22Rv1 (cell line): ENCODE data around the gene MADD.

Source experiments
- H3K27ac ChIP-seq: fragments of 450-650 bp; 2 replicates; pipeline ENCODE4 v1.5.1; 2017
- ZFX ChIP-seq: fragments of 450-650 bp; IDR thresholded peaks from 2 replicates; pipeline ENCODE4 v1.6.1; 2017; ENCODE audit warnings: antibody characterized with exemption, borderline replicate concordance
- TF ChIP-seq, protein P1 (sequence below): fragments of 450-650 bp; IDR thresholded peaks from 2 replicates; pipeline ENCODE4 v1.5.1; 2017; ENCODE audit warnings: mild to moderate bottlenecking

The MADD gene

DNA sequence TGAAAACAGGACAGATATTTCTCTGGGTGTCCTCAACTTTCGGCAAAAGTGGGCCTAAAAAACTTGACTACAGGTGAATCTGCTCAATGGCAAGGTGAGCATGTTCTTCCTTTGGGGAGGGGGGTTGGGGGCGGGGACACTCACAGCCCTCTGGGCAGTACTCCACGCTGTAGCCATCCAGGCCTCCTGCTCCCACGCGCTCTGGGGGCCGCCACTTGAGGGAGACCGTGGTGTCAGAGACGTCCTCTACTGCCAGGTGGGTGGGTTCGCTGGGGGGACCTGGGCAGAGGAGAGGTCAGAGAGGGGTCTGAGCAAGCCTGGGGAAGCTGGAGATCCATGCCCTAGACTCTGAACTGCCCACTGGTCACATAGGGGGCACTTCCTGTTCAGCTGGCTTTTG, 65.8 kb downstream of the MADD start:
- H3K27ac ChIP-seq, result no peak overlapping the region
- TF ChIP-seq, protein P1, sequence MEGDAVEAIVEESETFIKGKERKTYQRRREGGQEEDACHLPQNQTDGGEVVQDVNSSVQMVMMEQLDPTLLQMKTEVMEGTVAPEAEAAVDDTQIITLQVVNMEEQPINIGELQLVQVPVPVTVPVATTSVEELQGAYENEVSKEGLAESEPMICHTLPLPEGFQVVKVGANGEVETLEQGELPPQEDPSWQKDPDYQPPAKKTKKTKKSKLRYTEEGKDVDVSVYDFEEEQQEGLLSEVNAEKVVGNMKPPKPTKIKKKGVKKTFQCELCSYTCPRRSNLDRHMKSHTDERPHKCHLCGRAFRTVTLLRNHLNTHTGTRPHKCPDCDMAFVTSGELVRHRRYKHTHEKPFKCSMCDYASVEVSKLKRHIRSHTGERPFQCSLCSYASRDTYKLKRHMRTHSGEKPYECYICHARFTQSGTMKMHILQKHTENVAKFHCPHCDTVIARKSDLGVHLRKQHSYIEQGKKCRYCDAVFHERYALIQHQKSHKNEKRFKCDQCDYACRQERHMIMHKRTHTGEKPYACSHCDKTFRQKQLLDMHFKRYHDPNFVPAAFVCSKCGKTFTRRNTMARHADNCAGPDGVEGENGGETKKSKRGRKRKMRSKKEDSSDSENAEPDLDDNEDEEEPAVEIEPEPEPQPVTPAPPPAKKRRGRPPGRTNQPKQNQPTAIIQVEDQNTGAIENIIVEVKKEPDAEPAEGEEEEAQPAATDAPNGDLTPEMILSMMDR, result no peak
- no peak for TF ChIP-seq ZFX

DNA sequence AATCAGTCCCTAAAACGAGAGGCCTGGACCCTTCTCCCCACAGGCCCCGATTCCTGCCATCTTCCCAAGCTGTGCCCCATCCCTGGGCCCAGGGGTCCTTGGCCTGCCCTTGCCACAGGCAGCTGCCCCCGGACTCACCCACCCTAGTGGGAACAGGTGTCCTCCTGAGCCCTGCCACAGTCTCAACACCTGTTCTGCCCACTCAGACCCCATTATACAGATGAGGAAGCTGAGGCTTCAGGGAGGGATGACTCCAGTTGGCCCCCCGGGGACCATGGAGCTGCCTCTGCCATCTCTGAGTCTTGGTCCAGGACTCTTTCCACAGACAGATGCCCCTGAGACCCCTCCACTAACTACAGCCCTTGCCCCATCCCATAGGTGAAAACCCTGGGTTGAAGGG, 66.7 kb downstream of the MADD start:
- H3K27ac ChIP-seq, result no peak overlapping the region
- no peak for TF ChIP-seq ZFX
- TF ChIP-seq, protein P1, result no peak

DNA sequence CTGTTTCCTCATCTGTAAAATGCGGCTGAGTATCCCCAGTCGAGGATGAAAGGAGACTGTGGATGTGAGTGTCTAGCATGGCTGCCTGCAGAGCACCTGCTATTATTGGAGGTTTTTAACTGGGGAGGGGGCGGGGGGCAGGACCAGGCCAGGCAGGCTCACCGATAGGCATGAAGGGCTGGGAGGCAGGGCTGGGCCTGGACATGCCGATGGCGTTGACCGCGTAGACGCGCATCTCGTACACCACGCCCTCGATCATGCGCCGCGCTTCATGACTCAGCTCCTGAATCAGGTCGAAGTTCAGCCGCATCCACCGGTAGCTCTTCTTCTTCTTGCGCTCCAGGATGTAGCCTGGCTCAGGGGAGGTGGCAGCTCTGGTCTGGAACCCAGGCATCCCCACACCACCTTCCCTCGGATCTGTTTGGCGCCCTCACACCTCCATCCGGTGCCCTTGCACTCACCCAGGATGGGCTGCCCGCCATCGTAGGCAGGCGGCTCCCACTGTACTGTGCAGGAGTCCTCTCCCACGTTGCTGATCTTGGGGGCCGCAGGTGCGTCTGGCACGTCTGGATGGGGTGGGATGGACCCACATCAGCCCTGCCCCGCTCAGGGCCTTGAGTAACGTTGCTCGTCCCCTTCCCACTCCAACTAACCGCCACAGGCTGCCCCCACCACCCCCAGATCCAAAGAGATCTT, 67.4 kb downstream of the MADD start:
- TF ChIP-seq, protein P1, result no peak
- TF ChIP-seq ZFX, result no peak
- no peak overlapping the region for H3K27ac ChIP-seq

DNA sequence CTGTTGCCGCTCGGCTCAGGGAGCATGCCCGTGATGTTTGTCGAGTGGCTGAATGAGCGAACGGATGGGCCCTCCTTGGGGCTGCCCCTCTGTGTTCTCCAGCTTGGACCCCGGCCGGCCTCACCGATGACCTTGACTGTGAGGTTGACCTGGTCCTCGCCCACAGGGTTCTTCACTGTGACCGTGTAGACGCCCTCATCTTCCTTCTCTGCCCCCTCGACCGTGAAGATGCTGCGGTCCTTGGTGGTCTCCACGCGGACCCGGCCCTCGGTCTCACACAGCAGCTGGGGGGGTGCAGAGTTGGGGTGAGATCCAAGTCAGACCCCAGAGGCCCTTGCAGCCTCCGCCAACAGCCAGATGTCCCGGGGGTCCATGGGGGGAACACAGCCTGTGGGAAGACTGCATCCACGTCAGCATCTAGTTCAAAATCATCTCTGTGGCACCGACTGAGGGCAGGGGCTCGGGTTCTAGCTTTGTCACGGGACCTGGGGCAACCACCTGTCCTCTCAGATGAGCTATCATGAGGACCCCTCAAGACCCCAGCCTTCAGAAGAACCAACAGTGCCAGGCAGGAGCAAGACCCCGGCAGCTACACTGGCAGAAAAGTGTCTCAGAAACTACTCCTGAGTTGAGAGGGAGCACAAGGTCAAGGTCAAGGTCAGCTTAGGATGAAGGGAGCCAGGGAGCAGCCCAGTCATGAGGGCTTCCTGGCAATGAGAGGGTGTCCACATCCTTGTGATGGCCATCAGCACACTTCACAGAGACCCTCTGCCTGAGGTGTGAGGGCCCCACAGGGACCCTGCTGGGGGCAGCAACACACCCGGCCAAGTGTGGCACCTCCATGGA, 68.7 kb downstream of the MADD start:
- TF ChIP-seq, protein P1, result no peak
- no peak overlapping the region for H3K27ac ChIP-seq

DNA sequence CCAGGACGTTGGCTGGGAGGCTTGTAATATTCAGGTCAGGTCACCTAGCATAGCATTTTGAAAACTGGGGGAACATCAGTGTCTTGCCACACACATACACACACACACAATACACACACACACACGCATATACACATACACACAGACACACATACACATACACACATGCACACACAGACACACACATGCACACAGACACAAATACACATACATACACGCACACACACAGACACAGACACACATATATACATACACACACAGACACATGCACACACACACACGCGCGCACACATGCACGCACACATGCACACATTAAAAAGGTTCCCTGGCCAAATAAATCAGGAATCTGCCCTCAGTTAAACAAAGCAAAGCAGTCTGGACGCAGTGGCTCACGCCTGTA, 70.1 kb downstream of the MADD start:
- no peak overlapping the region for H3K27ac ChIP-seq
- TF ChIP-seq, protein P1, result no peak
- no peak for TF ChIP-seq ZFX

DNA sequence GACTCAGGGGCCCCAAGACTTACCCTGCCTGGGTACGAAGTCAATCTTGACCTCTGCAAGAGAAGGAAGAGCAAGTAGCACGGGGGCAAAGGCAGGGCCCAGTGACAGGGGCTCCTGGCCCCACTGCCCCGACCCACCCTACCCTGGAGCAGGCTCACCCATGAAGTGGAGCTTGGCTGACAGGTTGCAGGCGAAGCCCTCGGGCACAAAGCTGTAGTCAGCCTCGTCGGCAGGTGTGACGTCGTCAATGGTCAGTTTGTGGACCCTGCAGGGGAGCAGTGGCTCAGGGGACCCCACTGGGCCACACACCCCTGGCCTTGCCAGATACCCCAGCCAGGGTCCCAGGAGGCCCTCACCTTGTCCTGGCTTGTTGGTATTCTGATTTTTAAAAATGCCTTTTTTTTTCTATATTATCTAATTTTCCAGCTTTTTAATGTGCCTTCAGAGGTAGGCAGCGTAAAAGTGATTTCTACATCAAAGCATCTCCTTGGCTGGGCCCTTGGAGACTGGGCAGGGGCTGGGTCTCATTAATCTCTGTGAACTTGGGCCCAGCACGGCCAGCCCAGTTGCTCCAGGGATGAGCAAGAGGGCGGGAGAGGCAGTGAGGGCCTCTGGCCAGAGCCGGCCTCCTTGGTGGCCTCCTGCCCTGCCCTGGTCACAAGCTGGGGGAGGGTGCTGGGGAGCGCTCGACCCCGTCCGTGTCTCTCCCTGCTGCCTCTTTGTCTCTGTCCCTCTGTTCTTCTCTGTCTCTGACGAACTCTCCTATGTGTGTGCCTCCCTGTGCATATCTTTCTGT, 71.2 kb downstream of the MADD start:
- no peak overlapping the region for H3K27ac ChIP-seq
- TF ChIP-seq ZFX, result no peak
- TF ChIP-seq, protein P1, result no peak
